ENCODE results near the gene RBM33.

GRCh38 chr7:155665957-155666287, 21.5 kb downstream of the RBM33 start:
- TF ChIP-seq CTCF (IDR thresholded peaks at IDR 0.05; ENCODE audit: low read length): no peak
- TF ChIP-seq EZH2 (optimal IDR thresholded peaks at IDR 0.05; ENCODE audit: low read depth, low read length): no peak
- no peak for TF ChIP-seq EZH2phosphoT487 (IDR thresholded peaks at IDR 0.05; ENCODE audit: low read length)
